ENCODE data around the gene BRI3. TPM values are rescaled to one million over a fixed set of nuclear protein-coding genes. Genes with fewer than 3 reads are reported as not detected.

Gene BRI3
- total RNA-seq, 2 donors from 2014 or later, result 68.5 to 85.4 TPM

DNA sequence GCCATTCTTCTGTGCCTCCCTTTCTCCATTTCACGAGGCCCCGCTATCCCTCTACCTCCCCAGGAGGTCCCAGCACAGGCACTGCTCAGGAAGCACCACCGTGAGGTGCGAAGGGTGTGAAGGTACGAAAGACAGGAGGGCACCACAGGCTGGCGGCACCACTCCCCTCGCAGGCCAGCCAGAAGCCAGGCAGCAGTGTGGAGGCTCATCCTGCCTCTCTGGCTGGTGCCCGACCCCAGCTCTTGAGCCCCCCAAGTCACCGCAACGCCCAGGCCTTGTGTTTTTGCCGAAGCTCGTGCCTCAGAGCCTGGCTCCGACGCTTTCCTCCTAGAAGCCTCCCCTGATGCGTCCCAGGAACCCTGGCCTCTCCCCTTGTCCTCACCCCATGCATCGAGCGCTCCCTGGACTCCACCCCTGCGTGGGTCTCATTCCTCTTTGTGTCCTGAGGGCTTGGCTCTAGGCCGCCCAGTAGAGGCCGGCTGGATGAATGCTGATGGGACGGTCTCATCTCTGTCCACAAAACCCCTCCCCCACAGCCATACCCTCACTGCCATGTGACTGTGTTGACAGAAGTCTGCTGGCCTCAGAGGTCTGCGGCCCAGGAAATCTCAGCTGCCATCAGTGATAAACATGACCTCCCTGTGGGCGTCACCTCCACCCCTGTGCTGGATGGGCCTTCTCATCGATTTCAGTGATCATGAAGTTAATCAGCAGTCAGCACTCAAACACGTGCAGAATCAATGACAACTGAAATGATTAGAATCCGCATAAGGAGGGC lies 19.3 kb downstream of the BRI3 start:
- H3K27ac ChIP-seq, result no peak overlapping the region
- peaks cover 10% of the 10 kb centered on the region for H3K4me1 ChIP-seq (replicated peaks)
- no peak for DNase-seq (ENCODE audit: low spot score)
- H3K27me3 ChIP-seq (replicated peaks; ENCODE audit: insufficient read depth), result no peaks in the 10 kb centered on the region
- WGBS, result 89% methylated on average over 26 of the region's 26 CpGs
- TF ChIP-seq POLR2A (IDR thresholded peaks at IDR 0.05) (no peak), POLR2AphosphoS5 (IDR thresholded peaks at IDR 0.05) (no peak)
- TF ChIP-seq, protein P1, sequence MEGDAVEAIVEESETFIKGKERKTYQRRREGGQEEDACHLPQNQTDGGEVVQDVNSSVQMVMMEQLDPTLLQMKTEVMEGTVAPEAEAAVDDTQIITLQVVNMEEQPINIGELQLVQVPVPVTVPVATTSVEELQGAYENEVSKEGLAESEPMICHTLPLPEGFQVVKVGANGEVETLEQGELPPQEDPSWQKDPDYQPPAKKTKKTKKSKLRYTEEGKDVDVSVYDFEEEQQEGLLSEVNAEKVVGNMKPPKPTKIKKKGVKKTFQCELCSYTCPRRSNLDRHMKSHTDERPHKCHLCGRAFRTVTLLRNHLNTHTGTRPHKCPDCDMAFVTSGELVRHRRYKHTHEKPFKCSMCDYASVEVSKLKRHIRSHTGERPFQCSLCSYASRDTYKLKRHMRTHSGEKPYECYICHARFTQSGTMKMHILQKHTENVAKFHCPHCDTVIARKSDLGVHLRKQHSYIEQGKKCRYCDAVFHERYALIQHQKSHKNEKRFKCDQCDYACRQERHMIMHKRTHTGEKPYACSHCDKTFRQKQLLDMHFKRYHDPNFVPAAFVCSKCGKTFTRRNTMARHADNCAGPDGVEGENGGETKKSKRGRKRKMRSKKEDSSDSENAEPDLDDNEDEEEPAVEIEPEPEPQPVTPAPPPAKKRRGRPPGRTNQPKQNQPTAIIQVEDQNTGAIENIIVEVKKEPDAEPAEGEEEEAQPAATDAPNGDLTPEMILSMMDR (IDR thresholded peaks at IDR 0.05), result no peak
- H3K4me3 ChIP-seq, result no peak overlapping the region
- intact Hi-C loops (cut with DNase I), result no loop called here
- no peaks in the 10 kb centered on the region for H3K9me3 ChIP-seq
- H3K36me3 ChIP-seq, result no peaks in the 10 kb centered on the region

DNA sequence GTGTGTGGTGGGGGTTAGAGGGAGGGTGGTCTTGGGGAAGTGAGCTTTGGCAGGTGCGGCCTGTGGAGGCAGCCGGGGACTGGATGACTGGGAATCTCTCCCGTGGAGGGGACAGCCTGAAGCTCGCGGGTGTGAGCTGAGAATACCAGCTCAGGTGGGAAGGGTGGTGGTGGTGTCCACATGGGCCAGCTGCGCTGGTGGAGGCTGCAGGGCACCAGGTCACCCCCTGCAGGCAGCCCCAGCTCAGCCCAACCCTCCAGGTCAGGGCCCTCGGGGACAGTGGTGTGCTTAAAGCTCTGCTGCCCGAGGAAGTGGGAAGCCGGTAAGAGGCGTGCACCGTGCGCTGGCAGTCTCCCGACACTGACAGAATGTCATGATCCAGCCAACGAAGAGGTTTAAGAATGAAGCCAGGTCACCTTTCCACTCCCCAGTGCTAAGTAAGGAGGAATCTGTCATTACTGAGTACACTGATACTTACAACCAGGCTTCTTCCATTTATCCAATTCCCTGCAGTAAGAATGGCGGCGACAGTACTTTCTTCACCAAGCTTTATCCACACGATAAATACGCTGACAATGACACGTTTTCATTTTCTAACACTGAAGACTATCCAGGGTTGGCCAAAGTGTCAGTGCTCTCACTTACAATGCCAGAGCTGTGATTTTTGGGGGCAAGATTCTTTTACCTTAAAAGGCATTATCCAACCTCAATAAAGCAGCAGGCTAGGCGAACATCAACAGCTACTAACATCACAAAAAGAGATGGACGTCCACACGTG lies 20.4 kb downstream of the BRI3 start:
- WGBS, result 89% methylated on average over 22 of the region's 22 CpGs
- Histone ChIP-seq H3K27ac (no peak overlapping the region), H3K4me3 (no peak overlapping the region), H3K27me3 (replicated peaks; ENCODE audit: insufficient read depth) (no peaks in the 10 kb centered on the region), H3K4me1 (replicated peaks) (peaks cover under 1% of the 10 kb centered on the region), H3K9me3 (no peaks in the 10 kb centered on the region), H3K36me3 (no peaks in the 10 kb centered on the region)
- TF ChIP-seq, protein P1 (IDR thresholded peaks at IDR 0.05), result no peak
- no peak for TF ChIP-seq POLR2AphosphoS5 (IDR thresholded peaks at IDR 0.05)
- TF ChIP-seq POLR2A (IDR thresholded peaks at IDR 0.05), result no peak
- intact Hi-C loops (cut with DNase I), result no loop called here
- no peak for DNase-seq (ENCODE audit: low spot score)

DNA sequence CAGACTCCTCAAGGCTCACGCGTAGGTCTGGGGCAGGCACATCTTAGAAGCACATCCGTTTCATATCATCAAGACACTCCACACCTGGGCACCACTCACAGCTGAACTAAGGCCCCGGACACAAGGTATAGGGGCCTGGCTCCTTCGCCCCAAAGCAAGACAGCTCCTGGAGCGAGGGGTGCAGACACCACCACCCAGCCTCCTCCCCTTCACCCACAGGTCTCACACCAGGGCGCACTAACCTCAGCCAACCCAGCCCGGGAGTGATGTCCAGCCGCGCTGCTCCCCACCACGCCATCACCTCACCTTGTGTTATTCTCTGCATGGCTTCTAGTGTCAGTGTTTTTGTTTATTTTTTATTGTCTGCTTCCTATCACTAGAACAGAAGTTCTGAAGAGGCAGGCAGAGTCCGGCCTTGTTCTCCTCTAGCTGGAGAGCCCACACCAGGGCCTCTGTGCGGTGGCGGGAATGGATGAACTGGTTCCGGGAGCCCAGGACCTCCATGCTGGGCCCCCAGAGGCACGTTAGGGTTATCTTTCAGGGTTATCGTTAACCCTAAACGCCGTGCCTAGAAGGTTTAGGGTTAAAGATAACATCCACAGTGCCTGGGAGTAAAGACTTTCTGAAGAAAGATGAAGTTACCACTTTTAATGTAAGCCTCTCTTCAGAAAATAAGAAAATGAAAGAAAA lies 21.8 kb downstream of the BRI3 start:
- WGBS, result 86% methylated on average over 19 of the region's 19 CpGs

DNA sequence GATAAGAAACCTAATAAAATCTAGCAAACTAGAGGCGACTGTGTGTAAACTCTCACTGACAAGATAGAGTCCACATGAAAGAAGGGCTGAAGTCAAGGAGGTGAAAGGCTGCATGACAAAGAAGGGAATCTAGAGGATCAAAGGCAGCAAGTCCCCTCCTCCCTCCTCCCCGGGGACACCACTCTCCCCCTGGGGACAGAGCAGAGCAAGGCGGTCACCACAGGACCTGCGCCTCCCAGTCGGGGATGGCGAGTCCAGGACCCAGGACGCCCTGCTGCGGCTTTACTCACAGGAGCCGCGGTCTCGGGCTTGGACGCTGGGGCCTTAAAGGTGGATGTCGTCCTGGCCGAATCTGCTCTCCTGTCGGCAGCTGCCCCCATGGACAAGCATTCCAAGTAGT lies 22.4 kb downstream of the BRI3 start:
- H3K27me3 ChIP-seq (replicated peaks; ENCODE audit: insufficient read depth), result no peaks in the 10 kb centered on the region
- whole genome bisulfite sequencing, result 72% methylated on average over 15 of the region's 15 CpGs
- H3K4me1 ChIP-seq (replicated peaks), result no peaks in the 10 kb centered on the region
- no peaks in the 10 kb centered on the region for H3K9me3 ChIP-seq
- no peaks in the 10 kb centered on the region for H3K36me3 ChIP-seq
- DNase-seq (ENCODE audit: low spot score), result no peak
- no peak overlapping the region for H3K27ac ChIP-seq
- H3K4me3 ChIP-seq, result no peak overlapping the region
- intact Hi-C loops (cut with DNase I), result no loop called here
- no peak for TF ChIP-seq POLR2A (IDR thresholded peaks at IDR 0.05)
- TF ChIP-seq POLR2AphosphoS5 (IDR thresholded peaks at IDR 0.05), result no peak
- TF ChIP-seq, protein P1 (IDR thresholded peaks at IDR 0.05), result no peak

More for the DNA sequence above, 21.8 kb downstream of the BRI3 start:
- Histone ChIP-seq H3K27ac (no peak overlapping the region), H3K9me3 (no peaks in the 10 kb centered on the region), H3K4me3 (no peak overlapping the region), H3K27me3 (replicated peaks; ENCODE audit: insufficient read depth) (no peaks in the 10 kb centered on the region), H3K4me1 (replicated peaks) (no peaks in the 10 kb centered on the region), H3K36me3 (no peaks in the 10 kb centered on the region)
- intact Hi-C loops (cut with DNase I), result no loop called here
- TF ChIP-seq POLR2A (IDR thresholded peaks at IDR 0.05) (no peak), POLR2AphosphoS5 (IDR thresholded peaks at IDR 0.05) (no peak)
- TF ChIP-seq, protein P1 (IDR thresholded peaks at IDR 0.05), result no peak
- DNase-seq (ENCODE audit: low spot score), result no peak

Measured in prostate gland (tissue), 2 donors.